HepG2 (cell line): ENCODE data around the gene MYADML2. TPM values are rescaled to one million over a fixed set of nuclear protein-coding genes. Genes with fewer than 3 reads are reported as not detected.

Experiments
- ATAC-seq: fragments of 200-7000 bp; cut with Tn5 transposase; 3 replicates; pipeline ENCODE4 v1.9.1; 2020; ENCODE audit warnings: mild to moderate bottlenecking, moderate library complexity
- BruUV-seq: library from RNA; stranded (reverse); fragments of 400-500 nt; replicated peaks from 2 replicates; lab custom pipeline; 2021; lab: Mats Ljungman, UMichigan
- CTCF ChIA-PET: fragments of 300-600 bp; formaldehyde crosslinking; extraction: SDS; loops from one replicate; lab custom pipeline; 2021; ENCODE audit warnings: low total read pairs, inconsistent platforms, low intra/inter-chr PET ratio; lab: Yijun Ruan, JAX
- POLR2A ChIA-PET: fragments of 350-600 bp; sonication (Branson Sonifier 250); formaldehyde crosslinking; loops from one replicate; lab custom pipeline; 2020; ENCODE audit warnings: antibody characterized with exemption, inconsistent platforms; lab: Yijun Ruan, JAX
- DNase-seq: peaks from one replicate; pipeline ENCODE4 v3.0.0-alpha.2; 2015; ENCODE audit warnings: low spot score
- FAIRE-seq: peaks from 3 replicates; lab custom pipeline; 2011; peaks lifted over from hg19 to GRCh38; lab: Jason Lieb, UNC
- H2AFZ ChIP-seq: one replicate; pipeline ENCODE4 v1.6.1; 2011; ENCODE audit warnings: low read length, inconsistent platforms
- H3K27ac ChIP-seq: fragments of 300-600 bp; 3 replicates; pipeline ENCODE4 v1.8.0; 2011; ENCODE audit warnings: mixed run types, mild to moderate bottlenecking, mixed read lengths, low read length, inconsistent platforms; ENCODE audit not compliant: insufficient read depth; ENCODE audit errors: extremely low read length
- H3K27me3 ChIP-seq, 2 experiments: fragments of 200-600 bp in 1 of 2; 2 replicates in 1 of 2; 3 replicates in 1 of 2; pipeline versions ENCODE4 v1.6.0 to v1.8.0; 2011; ENCODE audit warnings: low read length in 2 of 2, mild to moderate bottlenecking in 2 of 2, moderate library complexity in 2 of 2, inconsistent platforms in 1 of 2; ENCODE audit not compliant: insufficient read depth in 2 of 2, control insufficient read depth in 1 of 2
- H3K36me3 ChIP-seq, 2 experiments: fragments of 200-600 bp in 1 of 2; replicated peaks in 1 of 2; 2 replicates in 1 of 2; 3 replicates in 1 of 2; pipeline versions ENCODE4 v1.5.1 to v1.8.0; 2011; ENCODE audit warnings: low read length in 2 of 2, inconsistent platforms in 1 of 2; ENCODE audit not compliant: insufficient read depth in 2 of 2, control insufficient read depth in 1 of 2
- H3K4me1 ChIP-seq: 2 replicates; pipeline ENCODE4 v1.5.1; 2012; ENCODE audit warnings: low read length, inconsistent platforms; ENCODE audit not compliant: insufficient read depth
- H3K4me2 ChIP-seq: 2 replicates; pipeline ENCODE4 v1.6.0; 2011; ENCODE audit warnings: low read depth, low read length, inconsistent platforms
- H3K4me3 ChIP-seq, 3 experiments: fragments of 200-600 bp in 1 of 3; sonication (generic), shearing (Covaris generic) in 1 of 3; replicated peaks in 1 of 3; 2 replicates each; pipeline ENCODE4 v1.5.1; 2011 to 2016; ENCODE audit warnings: low read length in 3 of 3, inconsistent platforms in 2 of 3, low read depth in 2 of 3, mild to moderate bottlenecking in 2 of 3, control low read depth in 1 of 3, mixed read lengths in 1 of 3; ENCODE audit not compliant: insufficient read depth in 1 of 3
- H3K79me2 ChIP-seq: one replicate; pipeline ENCODE4 v1.6.1; 2011; ENCODE audit warnings: low read length, inconsistent platforms; ENCODE audit not compliant: insufficient read depth
- H3K9ac ChIP-seq: 2 replicates; pipeline ENCODE4 v1.6.0; 2011; ENCODE audit warnings: mild to moderate bottlenecking, low read depth, low read length, inconsistent platforms; ENCODE audit not compliant: insufficient read depth
- H3K9me3 ChIP-seq: 2 replicates; pipeline ENCODE4 v1.5.1; 2012; ENCODE audit warnings: mild to moderate bottlenecking, low read length
- H4K20me1 ChIP-seq: 2 replicates; pipeline ENCODE4 v1.6.0; 2011; ENCODE audit warnings: inconsistent platforms, mild to moderate bottlenecking, low read length, moderate library complexity; ENCODE audit not compliant: insufficient read depth
- CBFB ChIP-seq: sonication (generic); formaldehyde crosslinking; IDR thresholded peaks from 2 replicates; pipeline ENCODE4 v1.4.0; 2020; ENCODE audit warnings: missing genetic modification reagents
- GTF2F1 ChIP-seq: fragments of 150-350 bp; IDR thresholded peaks from 2 replicates; pipeline ENCODE4 v1.6.1; 2014; ENCODE audit warnings: low read length
- HOXA7 ChIP-seq: sonication (generic); formaldehyde crosslinking; IDR thresholded peaks from 2 replicates; pipeline ENCODE4 v1.8.1; 2022; ENCODE audit warnings: mild to moderate bottlenecking, missing genetic modification reagents, moderate library complexity
- MAFK ChIP-seq, 2 experiments: IDR thresholded peaks in 1 of 2; conservative IDR thresholded peaks in 1 of 2; 2 replicates each; pipeline ENCODE4 v1.6.1; 2011; ENCODE audit warnings: improper control_type of control experiment in 2 of 2, low read length in 2 of 2
- NPAS2 ChIP-seq: sonication (generic); formaldehyde crosslinking; IDR thresholded peaks from 2 replicates; pipeline ENCODE4 v1.8.0; 2022; ENCODE audit warnings: mild to moderate bottlenecking, missing genetic modification reagents, borderline replicate concordance
- ZC3H13 ChIP-seq: sonication (generic); formaldehyde crosslinking; IDR thresholded peaks from 2 replicates; pipeline ENCODE4 v1.8.1; 2023; ENCODE audit warnings: mild to moderate bottlenecking, missing genetic modification reagents, moderate library complexity
- ZNF331 ChIP-seq: sonication (generic); formaldehyde crosslinking; IDR thresholded peaks from 2 replicates; pipeline ENCODE4 v1.4.0; 2020; ENCODE audit warnings: missing genetic modification reagents
- ZSCAN12 ChIP-seq: sonication (generic); formaldehyde crosslinking; IDR thresholded peaks from 2 replicates; pipeline ENCODE4 v1.9.0; 2021; ENCODE audit warnings: mild to moderate bottlenecking, missing genetic modification reagents
- ZSCAN20 ChIP-seq: sonication (generic); formaldehyde crosslinking; IDR thresholded peaks from 2 replicates; pipeline ENCODE4 v1.4.0; 2020; ENCODE audit warnings: missing genetic modification reagents, mild to moderate bottlenecking, borderline replicate concordance
- ZSCAN25 ChIP-seq: sonication (generic); formaldehyde crosslinking; IDR thresholded peaks from 2 replicates; pipeline ENCODE4 v1.8.0; 2022; ENCODE audit warnings: mild to moderate bottlenecking, missing genetic modification reagents
- WGBS: methylation state at CpG from one replicate; pipeline ENCODE4 v1.1.6; 2017; ENCODE audit warnings: low lambda C conversion rate; 5-methylcytosine and 5-hydroxymethylcytosine counted together
- in situ Hi-C: cut with HindIII; loops from 2 replicates; pipeline ENCODE4 v1.10.0; 2017; ENCODE audit warnings: low pct_unique_long_range_greater_than_20kb; ENCODE audit not compliant: extremely low pct_ligation_motif_present
- intact Hi-C: fragments of 100-400 bp; cut with micrococcal nuclease; formaldehyde crosslinking; loops from one replicate; pipeline ENCODE4 v1.10.0; 2022; ENCODE audit not compliant: unreplicated experiment
- polyA plus RNA-seq, 8 experiments: library from polyadenylated mRNA; depleted of rRNA in 3 of 8; stranded (reverse) in 7 of 8; unstranded in 1 of 8; fragments of >200 nt; fragmentation: Illumina TruSeq in 4 of 8; extraction: Trizol in 4 of 8; gene quantifications; 2 replicates each; pipeline versions ENCODE4 v1.2.1 to v1.2.3, GENCODE V29; 2011 to 2016; ENCODE audit warnings: low read depth in 4 of 8, missing spikeins in 1 of 8, mixed read lengths in 1 of 8; ENCODE audit not compliant: insufficient read depth in 1 of 8
- total RNA-seq, 5 experiments: library from RNA; depleted of rRNA; stranded (reverse); fragments of >200 nt; fragmentation: Illumina TruSeq; extraction: Trizol; gene quantifications; 2 replicates each; pipeline ENCODE4 v1.2.3, GENCODE V29; 2016; ENCODE audit warnings: low read depth in 1 of 5
- TF ChIP-seq, protein P1 (sequence below): sonication (generic); formaldehyde crosslinking; IDR thresholded peaks from 2 replicates; pipeline ENCODE4 v1.4.0; 2020; ENCODE audit warnings: missing genetic modification reagents
- TF ChIP-seq, protein P2 (sequence below): sonication (generic); formaldehyde crosslinking; IDR thresholded peaks from 2 replicates; pipeline ENCODE4 v1.5.0; 2020; ENCODE audit warnings: missing genetic modification reagents
- TF ChIP-seq, protein P3 (sequence below): sonication (generic); formaldehyde crosslinking; IDR thresholded peaks from 2 replicates; pipeline ENCODE4 v1.4.0; 2020; ENCODE audit warnings: missing genetic modification reagents
- TF ChIP-seq, protein P4 (sequence below): sonication (generic); formaldehyde crosslinking; IDR thresholded peaks from 2 replicates; pipeline ENCODE4 v1.4.0; 2020; ENCODE audit warnings: missing genetic modification reagents

The MYADML2 gene
- total and polyA plus RNA-seq, 2 of the 13 experiments (the other 11 are each of a cell fraction or from before 2014, with no cell fraction given) = not detected

DNA sequence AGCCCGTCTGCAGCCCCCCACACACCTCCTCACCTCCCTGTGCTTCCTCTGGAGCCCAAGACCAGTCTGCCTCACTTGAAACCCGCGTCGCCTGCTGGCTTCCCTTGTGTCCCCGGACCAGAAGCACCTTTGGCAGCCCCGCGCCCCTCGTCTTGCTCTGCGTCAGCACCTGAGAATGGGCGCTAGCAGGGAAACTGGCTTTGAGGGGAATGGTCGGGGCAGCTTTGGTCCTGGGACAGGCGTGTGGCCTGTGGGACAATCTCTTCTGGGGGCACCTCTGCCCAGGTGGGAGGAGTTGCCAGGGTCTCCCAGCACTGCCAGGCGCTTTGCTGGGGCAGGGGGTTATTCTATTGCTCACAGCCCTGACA is 15.9 kb downstream of the MYADML2 start:
- ChIA-PET CTCF (no interaction called here), POLR2A (interaction anchor here (1.5 to 1.6 kb wide), 2 partner anchors 14 to 64 kb away, joined by 3 to 5 read pairs; no protein-coding TSS in a partner anchor)
- Histone ChIP-seq H3K4me2 (no peak overlapping the region), H3K79me2 (peaks cover 25% of the 10 kb centered on the region), H3K4me1 (peaks cover 50% of the 10 kb centered on the region), H3K9me3 (no peaks in the 10 kb centered on the region), H3K4me3 (no peak overlapping the region), H3K27ac (no peak overlapping the region), H3K36me3 (peaks cover 11 to 28% of the 10 kb centered on the region in 2 experiments), H3K9ac (no peak overlapping the region), H2AFZ (no peak overlapping the region), H3K27me3 (no peaks in the 10 kb centered on the region), H4K20me1 (peaks cover 8% of the 10 kb centered on the region)
- no TSS peak for BruUV-seq
- DNase-seq (no peak), FAIRE-seq (no peak), ATAC-seq (no peak)
- intact Hi-C loops (no loop called here), in situ Hi-C loops (no loop called here)
- 93% methylated on average over 12 of the region's 13 CpGs for WGBS
- no peak for TF ChIP-seq ZSCAN25
- TF ChIP-seq, protein P1, sequence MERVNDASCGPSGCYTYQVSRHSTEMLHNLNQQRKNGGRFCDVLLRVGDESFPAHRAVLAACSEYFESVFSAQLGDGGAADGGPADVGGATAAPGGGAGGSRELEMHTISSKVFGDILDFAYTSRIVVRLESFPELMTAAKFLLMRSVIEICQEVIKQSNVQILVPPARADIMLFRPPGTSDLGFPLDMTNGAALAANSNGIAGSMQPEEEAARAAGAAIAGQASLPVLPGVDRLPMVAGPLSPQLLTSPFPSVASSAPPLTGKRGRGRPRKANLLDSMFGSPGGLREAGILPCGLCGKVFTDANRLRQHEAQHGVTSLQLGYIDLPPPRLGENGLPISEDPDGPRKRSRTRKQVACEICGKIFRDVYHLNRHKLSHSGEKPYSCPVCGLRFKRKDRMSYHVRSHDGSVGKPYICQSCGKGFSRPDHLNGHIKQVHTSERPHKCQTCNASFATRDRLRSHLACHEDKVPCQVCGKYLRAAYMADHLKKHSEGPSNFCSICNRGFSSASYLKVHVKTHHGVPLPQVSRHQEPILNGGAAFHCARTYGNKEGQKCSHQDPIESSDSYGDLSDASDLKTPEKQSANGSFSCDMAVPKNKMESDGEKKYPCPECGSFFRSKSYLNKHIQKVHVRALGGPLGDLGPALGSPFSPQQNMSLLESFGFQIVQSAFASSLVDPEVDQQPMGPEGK (CRISPR knock-in tag) = no peak
- TF ChIP-seq ZNF331 = no peak
- TF ChIP-seq ZSCAN12 = no peak
- no peak for TF ChIP-seq NPAS2
- TF ChIP-seq, protein P2, sequence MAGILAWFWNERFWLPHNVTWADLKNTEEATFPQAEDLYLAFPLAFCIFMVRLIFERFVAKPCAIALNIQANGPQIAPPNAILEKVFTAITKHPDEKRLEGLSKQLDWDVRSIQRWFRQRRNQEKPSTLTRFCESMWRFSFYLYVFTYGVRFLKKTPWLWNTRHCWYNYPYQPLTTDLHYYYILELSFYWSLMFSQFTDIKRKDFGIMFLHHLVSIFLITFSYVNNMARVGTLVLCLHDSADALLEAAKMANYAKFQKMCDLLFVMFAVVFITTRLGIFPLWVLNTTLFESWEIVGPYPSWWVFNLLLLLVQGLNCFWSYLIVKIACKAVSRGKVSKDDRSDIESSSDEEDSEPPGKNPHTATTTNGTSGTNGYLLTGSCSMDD (CRISPR knock-in tag) = no peak
- no peak for TF ChIP-seq HOXA7 (CRISPR knock-in tag)
- TF ChIP-seq ZC3H13 = peak; percentile 44
- TF ChIP-seq, protein P3, sequence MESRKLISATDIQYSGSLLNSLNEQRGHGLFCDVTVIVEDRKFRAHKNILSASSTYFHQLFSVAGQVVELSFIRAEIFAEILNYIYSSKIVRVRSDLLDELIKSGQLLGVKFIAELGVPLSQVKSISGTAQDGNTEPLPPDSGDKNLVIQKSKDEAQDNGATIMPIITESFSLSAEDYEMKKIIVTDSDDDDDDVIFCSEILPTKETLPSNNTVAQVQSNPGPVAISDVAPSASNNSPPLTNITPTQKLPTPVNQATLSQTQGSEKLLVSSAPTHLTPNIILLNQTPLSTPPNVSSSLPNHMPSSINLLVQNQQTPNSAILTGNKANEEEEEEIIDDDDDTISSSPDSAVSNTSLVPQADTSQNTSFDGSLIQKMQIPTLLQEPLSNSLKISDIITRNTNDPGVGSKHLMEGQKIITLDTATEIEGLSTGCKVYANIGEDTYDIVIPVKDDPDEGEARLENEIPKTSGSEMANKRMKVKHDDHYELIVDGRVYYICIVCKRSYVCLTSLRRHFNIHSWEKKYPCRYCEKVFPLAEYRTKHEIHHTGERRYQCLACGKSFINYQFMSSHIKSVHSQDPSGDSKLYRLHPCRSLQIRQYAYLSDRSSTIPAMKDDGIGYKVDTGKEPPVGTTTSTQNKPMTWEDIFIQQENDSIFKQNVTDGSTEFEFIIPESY (CRISPR knock-in tag) = peak; percentile 18; the same call in 1 of the 2 replicates
- TF ChIP-seq GTF2F1 = no peak
- TF ChIP-seq MAFK (conservative IDR thresholded peaks at IDR 0.05 in 1 of 2, IDR thresholded peaks at IDR 0.05 in 1 of 2; ENCODE audit: low read length in 2 of 2) = no peak
- TF ChIP-seq ZSCAN20 (CRISPR knock-in tag) = no peak
- TF ChIP-seq, protein P4, sequence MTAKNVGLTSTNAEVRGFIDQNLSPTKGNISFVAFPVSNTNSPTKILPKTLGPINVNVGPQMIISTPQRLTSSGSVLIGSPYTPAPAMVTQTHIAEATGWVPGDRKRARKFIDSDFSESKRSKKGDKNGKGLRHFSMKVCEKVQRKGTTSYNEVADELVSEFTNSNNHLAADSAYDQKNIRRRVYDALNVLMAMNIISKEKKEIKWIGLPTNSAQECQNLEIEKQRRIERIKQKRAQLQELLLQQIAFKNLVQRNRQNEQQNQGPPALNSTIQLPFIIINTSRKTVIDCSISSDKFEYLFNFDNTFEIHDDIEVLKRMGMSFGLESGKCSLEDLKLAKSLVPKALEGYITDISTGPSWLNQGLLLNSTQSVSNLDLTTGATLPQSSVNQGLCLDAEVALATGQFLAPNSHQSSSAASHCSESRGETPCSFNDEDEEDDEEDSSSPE = no peak
- no peak for TF ChIP-seq CBFB (CRISPR knock-in tag)
